Upper lobe of left lung (tissue), 6 donors: ENCODE measurements around the gene MTG2. TPM values are rescaled to one million over a fixed set of nuclear protein-coding genes. Genes with fewer than 3 reads are reported as not detected.
A peak's percentile ranks its signal among the peaks of the same experiment; 100 is the strongest.

Experiments
- ATAC-seq, 2 donors: fragments of 200-7000 bp; cut with Tn5 transposase; one replicate each; pipeline ENCODE4 v1.9.1; 2022; ENCODE audit warnings: mild to moderate bottlenecking in 2 of 2, moderate library complexity in 2 of 2; ENCODE audit not compliant: low FRiP score in 2 of 2
- DNase-seq, 2 donors: peaks; one replicate each; pipeline ENCODE4 v3.0.0-alpha.2; 2019 to 2020
- H3K27ac ChIP-seq, 4 donors: fragments of 200-600 bp; sonication (generic); one replicate each; pipeline ENCODE4 v1.5.1; 2016 to 2019
- H3K27me3 ChIP-seq, 4 donors: fragments of 200-600 bp; sonication (generic); one replicate each; pipeline ENCODE4 v1.5.1; 2017 to 2019
- H3K36me3 ChIP-seq, 4 donors: fragments of 200-600 bp; sonication (generic); one replicate each; pipeline ENCODE4 v1.5.1; 2016 to 2019
- H3K4me1 ChIP-seq, 4 donors: fragments of 200-600 bp; sonication (generic); one replicate each; pipeline ENCODE4 v1.5.1; 2018 to 2019
- H3K4me3 ChIP-seq, 4 donors: fragments of 200-600 bp; sonication (generic); one replicate each; pipeline ENCODE4 v1.5.1; 2017 to 2019; ENCODE audit warnings: mild to moderate bottlenecking in 2 of 4, moderate library complexity in 1 of 4
- H3K9me3 ChIP-seq, 4 donors: fragments of 200-600 bp; sonication (generic); one replicate each; pipeline ENCODE4 v1.5.1; 2018 to 2019
- EP300 ChIP-seq, 4 donors: sonication (generic); formaldehyde crosslinking; IDR thresholded peaks; one replicate each; pipeline ENCODE4 v1.5.1; 2017; ENCODE audit warnings: antibody characterized with exemption in 4 of 4, control low read depth in 2 of 4
- POLR2A ChIP-seq, 4 donors: fragments of 450-650 bp; IDR thresholded peaks; one replicate each; pipeline ENCODE4 v1.5.1; 2016 to 2017; ENCODE audit warnings: antibody characterized with exemption in 4 of 4, mild to moderate bottlenecking in 2 of 4
- POLR2AphosphoS5 ChIP-seq, 2 donors: sonication (generic); formaldehyde crosslinking; IDR thresholded peaks; one replicate each; pipeline ENCODE4 v1.5.1; 2017; ENCODE audit warnings: antibody characterized with exemption in 2 of 2
- WGBS, 2 donors: methylation state at CpG; one replicate each; pipeline ENCODE4 v1.1.5; 2017 to 2018; 5-methylcytosine and 5-hydroxymethylcytosine counted together
- total RNA-seq, 6 donors: library from RNA; depleted of rRNA in 4 of 6; stranded (reverse); fragments of >200 nt in 4 of 6; gene quantifications; one replicate each; pipeline versions ENCODE4 v1.1.0 to v1.2.1, GENCODE V29; 2016 to 2021
- TF ChIP-seq, protein P1 (sequence below), 6 experiments: fragments of 450-650 bp in 4 of 6; fragments of 200-600 bp in 2 of 6; sonication (generic) in 2 of 6; IDR thresholded peaks; one replicate each; pipeline ENCODE4 v1.5.1; 2016 to 2019; ENCODE audit warnings: antibody characterized with exemption in 6 of 6
- donor health status: DM: no; HTN: no; CAD: no; lungs with moderate emphysema.
- donor health status: DM: no; HTN: yes; CAD: no; lungs with severe emphysema.

The MTG2 gene
- total RNA-seq, 6 donors from 2014 or later = 28.3 to 42.3 (median 32.0) TPM

GRCh38 chr20:62160876-62161275, 22.0 kb upstream of the MTG2 start:
- Histone ChIP-seq H3K4me3 (no peak overlapping the region), H3K27ac (no peak overlapping the region), H3K9me3 (no peaks in the 10 kb centered on the region), H3K27me3 (no peaks in the 10 kb centered on the region), H3K4me1 (peaks cover 0 to 10% (median 1%) of the 10 kb centered on the region in 4 donors), H3K36me3 (peaks cover 0 to 70% (median 54%) of the 10 kb centered on the region in 4 donors)
- TF ChIP-seq, protein P1, sequence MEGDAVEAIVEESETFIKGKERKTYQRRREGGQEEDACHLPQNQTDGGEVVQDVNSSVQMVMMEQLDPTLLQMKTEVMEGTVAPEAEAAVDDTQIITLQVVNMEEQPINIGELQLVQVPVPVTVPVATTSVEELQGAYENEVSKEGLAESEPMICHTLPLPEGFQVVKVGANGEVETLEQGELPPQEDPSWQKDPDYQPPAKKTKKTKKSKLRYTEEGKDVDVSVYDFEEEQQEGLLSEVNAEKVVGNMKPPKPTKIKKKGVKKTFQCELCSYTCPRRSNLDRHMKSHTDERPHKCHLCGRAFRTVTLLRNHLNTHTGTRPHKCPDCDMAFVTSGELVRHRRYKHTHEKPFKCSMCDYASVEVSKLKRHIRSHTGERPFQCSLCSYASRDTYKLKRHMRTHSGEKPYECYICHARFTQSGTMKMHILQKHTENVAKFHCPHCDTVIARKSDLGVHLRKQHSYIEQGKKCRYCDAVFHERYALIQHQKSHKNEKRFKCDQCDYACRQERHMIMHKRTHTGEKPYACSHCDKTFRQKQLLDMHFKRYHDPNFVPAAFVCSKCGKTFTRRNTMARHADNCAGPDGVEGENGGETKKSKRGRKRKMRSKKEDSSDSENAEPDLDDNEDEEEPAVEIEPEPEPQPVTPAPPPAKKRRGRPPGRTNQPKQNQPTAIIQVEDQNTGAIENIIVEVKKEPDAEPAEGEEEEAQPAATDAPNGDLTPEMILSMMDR (IDR thresholded peaks at IDR 0.05) = no peak
- TF ChIP-seq EP300 (IDR thresholded peaks at IDR 0.05) (no peak), POLR2A (IDR thresholded peaks at IDR 0.05) (no peak), POLR2AphosphoS5 (IDR thresholded peaks at IDR 0.05) (no peak)
- WGBS, 2 donors = 95% methylated on average over 12 to 17 of the region's 17 CpGs
- DNase-seq (no peak), ATAC-seq (no peak)

GRCh38 chr20:62161347-62161746, 21.5 kb upstream of the MTG2 start:
- TF ChIP-seq EP300 (IDR thresholded peaks at IDR 0.05) (no peak), POLR2AphosphoS5 (IDR thresholded peaks at IDR 0.05) (no peak), POLR2A (IDR thresholded peaks at IDR 0.05) (no peak)
- TF ChIP-seq, protein P1 (IDR thresholded peaks at IDR 0.05) = no peak
- Histone ChIP-seq H3K4me1 (peaks cover 0 to 10% (median 1%) of the 10 kb centered on the region in 4 donors), H3K4me3 (no peak overlapping the region), H3K27me3 (no peaks in the 10 kb centered on the region), H3K36me3 (peaks cover 0 to 72% (median 58%) of the 10 kb centered on the region in 4 donors), H3K27ac (no peak overlapping the region), H3K9me3 (no peaks in the 10 kb centered on the region)
- peak in 1 of 2 donors; percentile 62 for DNase-seq
- 91 to 96% methylated on average over 8 to 17 of the region's 17 CpGs for WGBS, 2 donors
- no peak for ATAC-seq

DNA sequence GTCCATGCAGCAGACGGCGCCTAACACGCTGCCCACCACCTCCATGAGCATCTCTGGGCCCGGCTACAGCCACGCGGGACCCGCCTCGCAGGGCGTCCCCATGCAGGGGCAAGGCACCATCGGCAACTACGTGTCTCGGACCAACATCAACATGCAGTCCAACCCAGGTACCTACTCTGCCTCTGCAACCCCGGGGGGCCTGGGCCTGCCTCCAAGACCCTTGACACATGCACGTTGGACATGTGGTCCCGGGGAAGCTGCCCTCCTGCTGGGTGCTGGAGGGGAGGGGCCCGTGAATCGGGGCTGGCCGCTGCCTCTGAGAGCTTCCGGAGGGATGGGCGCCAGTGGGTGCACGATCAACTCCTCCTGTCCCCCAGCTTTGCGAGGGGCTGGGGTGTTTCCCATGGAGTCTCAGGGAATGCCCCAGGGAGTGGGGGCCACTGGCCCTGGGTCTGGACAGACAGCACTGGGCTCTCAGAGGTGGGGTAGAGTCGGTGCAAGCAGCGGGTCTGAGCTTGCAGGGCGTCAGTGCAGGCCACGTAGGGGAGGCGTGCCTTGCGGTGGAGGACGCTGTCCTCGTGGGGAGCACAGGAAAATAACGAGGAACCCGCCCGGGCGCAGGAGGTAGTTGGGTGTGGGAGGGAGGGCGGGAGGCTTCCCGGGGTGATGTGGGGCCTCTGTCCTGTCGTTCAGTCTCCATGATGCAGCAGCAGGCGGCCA, 19.9 kb upstream of the MTG2 start:
- Histone ChIP-seq H3K27ac (no peak overlapping the region), H3K36me3 (peaks cover 0 to 84% (median 64%) of the 10 kb centered on the region in 4 donors), H3K4me3 (no peak overlapping the region), H3K9me3 (no peaks in the 10 kb centered on the region), H3K27me3 (no peaks in the 10 kb centered on the region), H3K4me1 (no peaks in the 10 kb centered on the region)
- ATAC-seq (no peak), DNase-seq (peak in 1 of 2 donors; percentile 79)
- 97 to 100% methylated on average over 12 to 37 of the region's 38 CpGs for WGBS, 2 donors
- TF ChIP-seq POLR2A (IDR thresholded peaks at IDR 0.05) = no peak
- TF ChIP-seq, protein P1 (IDR thresholded peaks at IDR 0.05) = no peak
- TF ChIP-seq POLR2AphosphoS5 (IDR thresholded peaks at IDR 0.05) = no peak
- no peak for TF ChIP-seq EP300 (IDR thresholded peaks at IDR 0.05)

DNA sequence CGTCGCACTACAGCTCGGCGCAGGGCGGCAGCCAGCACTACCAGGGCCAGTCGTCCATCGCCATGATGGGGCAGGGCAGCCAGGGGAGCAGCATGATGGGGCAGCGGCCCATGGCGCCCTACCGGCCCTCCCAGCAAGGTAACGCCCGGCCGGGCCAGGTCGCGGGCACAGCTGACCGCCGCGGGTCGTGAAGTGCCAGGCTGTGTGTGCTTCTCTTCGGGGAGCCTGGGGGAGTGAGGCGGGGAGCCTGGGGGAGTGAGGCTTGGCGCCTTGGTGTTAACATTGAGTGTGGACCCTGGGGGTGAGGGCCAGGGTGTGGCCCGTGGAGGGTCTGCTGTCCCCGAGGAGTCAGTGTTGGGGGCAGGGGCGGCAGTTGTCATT, 19.4 kb upstream of the MTG2 start:
- ATAC-seq = no peak
- H3K4me1 ChIP-seq = no peaks in the 10 kb centered on the region
- TF ChIP-seq, protein P1 (IDR thresholded peaks at IDR 0.05) = no peak
- TF ChIP-seq POLR2A (IDR thresholded peaks at IDR 0.05) (no peak), POLR2AphosphoS5 (IDR thresholded peaks at IDR 0.05) (no peak), EP300 (IDR thresholded peaks at IDR 0.05) (no peak)
- H3K36me3 ChIP-seq = peaks cover 0 to 88% (median 69%) of the 10 kb centered on the region in 4 donors
- H3K27ac ChIP-seq = no peak overlapping the region
- H3K9me3 ChIP-seq = no peaks in the 10 kb centered on the region
- H3K4me3 ChIP-seq = no peak overlapping the region
- DNase-seq = peak in 1 of 2 donors; percentile 80
- H3K27me3 ChIP-seq = no peaks in the 10 kb centered on the region
- WGBS, 2 donors = 97% methylated on average over 15 to 19 of the region's 25 CpGs
